ENCODE measurements around the gene TLN1. TPM values are rescaled to one million over a fixed set of nuclear protein-coding genes. Genes with fewer than 3 reads are reported as not detected.

The TLN1 gene
- polyA plus RNA-seq, 4 donors, result 82.1 to 103 (median 88.5) TPM

- peak; percentile 78 to 82 for DNase-seq
- no peaks in the 10 kb centered on the region for H3K27me3 ChIP-seq (ENCODE audit: control insufficient read depth in 3 of 3, insufficient read depth in 3 of 3, low read length in 3 of 3)
- peak overlapping the region; percentile 88 to 99 (median 94) for H3K27ac ChIP-seq (ENCODE audit: low read depth in 1 of 3, low read length in 2 of 3)
- H3K9me3 ChIP-seq (ENCODE audit: control insufficient read depth in 2 of 2, insufficient read depth in 1 of 2, low read depth in 1 of 2, low read length in 1 of 2), result no peaks in the 10 kb centered on the region
- FAIRE-seq, result no peak
- WGBS, 3 donors, result 1 to 4% (median 3%) methylated on average over 17 to 19 of the region's 19 CpGs
- peak overlapping the region; percentile 67 to 99 (median 84) for H3K4me3 ChIP-seq (ENCODE audit: low read depth in 1 of 3, low read length in 3 of 3)
- peaks cover 4 to 48% (median 13%) of the 10 kb centered on the region in 3 donors for H3K36me3 ChIP-seq (ENCODE audit: control insufficient read depth in 3 of 3, insufficient read depth in 2 of 3, low read depth in 1 of 3, low read length in 3 of 3)
- peaks cover 0 to 15% (median 11%) of the 10 kb centered on the region in 3 donors for H3K4me1 ChIP-seq (ENCODE audit: control insufficient read depth in 3 of 3, insufficient read depth in 2 of 3, low read depth in 1 of 3, low read length in 2 of 3)
Observed at GRCh38 chr9:35749515-35750255, 17.7 kb upstream of the TLN1 start.

DNA sequence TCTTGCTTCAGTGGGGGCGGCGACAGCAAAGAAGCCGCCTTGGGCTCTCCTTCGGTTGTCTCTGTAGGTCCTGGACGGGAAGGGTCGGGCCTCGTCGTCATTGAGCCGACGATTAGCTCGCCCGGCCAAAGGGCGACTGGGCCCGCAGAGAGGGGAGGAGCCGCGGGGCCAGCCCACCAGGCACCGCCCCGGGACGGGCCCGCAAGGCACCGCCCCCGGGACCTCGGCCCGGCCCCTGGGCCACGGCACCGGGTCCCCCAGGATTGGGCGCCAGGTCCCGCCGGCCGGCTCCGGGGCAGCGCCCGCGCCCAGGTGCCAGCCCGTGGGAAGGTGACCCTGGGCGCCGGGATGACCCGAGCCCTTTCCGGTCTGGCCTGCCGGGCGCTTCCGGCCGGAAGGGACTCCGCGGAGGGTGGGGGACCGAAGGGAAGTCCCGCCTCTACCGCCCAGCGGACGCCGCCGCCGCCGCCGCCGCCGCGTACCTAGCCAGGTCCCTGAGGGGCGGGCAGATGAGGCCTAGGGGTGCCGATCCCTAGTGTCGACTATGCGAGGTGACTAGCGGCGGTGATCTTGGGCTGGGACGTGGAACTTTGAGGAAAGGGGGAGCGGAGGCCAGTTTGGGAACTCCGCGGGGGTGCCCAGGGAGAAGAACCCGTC is 17.0 kb upstream of the TLN1 start, which contains the start of the genes GBA2 and RGP1:
TSS of gene GBA2 (minus strand) at position 371 of the 657 bp plus-strand sequence. CDS start 524 bp downstream, outside the sequence.
TSS of gene RGP1 (plus strand) at position 430 of the 657 bp plus-strand sequence. CDS start 469 bp downstream, outside the sequence.
- Histone ChIP-seq H3K4me3 (ENCODE audit: low read depth in 1 of 3, low read length in 3 of 3) (peak within 1 kb of the TSS; percentile 67 to 99 (median 84)), H3K36me3 (ENCODE audit: control insufficient read depth in 3 of 3, insufficient read depth in 2 of 3, low read depth in 1 of 3, low read length in 3 of 3) (peaks cover 4 to 48% (median 17%) of the 10 kb centered on the region in 3 donors), H3K4me1 (ENCODE audit: control insufficient read depth in 3 of 3, insufficient read depth in 2 of 3, low read depth in 1 of 3, low read length in 2 of 3) (peaks cover 0 to 15% (median 11%) of the 10 kb centered on the region in 3 donors), H3K27ac (ENCODE audit: low read depth in 1 of 3, low read length in 2 of 3) (peak within 1 kb of the TSS; percentile 88 to 99 (median 94)), H3K27me3 (ENCODE audit: control insufficient read depth in 3 of 3, insufficient read depth in 3 of 3, low read length in 3 of 3) (no peaks in the 10 kb centered on the region), H3K9me3 (ENCODE audit: control insufficient read depth in 2 of 2, insufficient read depth in 1 of 2, low read depth in 1 of 2, low read length in 1 of 2) (no peaks in the 10 kb centered on the region)
- no peak for FAIRE-seq
- 0 to 1% (median 1%) methylated on average over 50 to 69 of the region's 69 CpGs for WGBS, 3 donors
- DNase-seq, result peak; percentile 94 to 96

DNA sequence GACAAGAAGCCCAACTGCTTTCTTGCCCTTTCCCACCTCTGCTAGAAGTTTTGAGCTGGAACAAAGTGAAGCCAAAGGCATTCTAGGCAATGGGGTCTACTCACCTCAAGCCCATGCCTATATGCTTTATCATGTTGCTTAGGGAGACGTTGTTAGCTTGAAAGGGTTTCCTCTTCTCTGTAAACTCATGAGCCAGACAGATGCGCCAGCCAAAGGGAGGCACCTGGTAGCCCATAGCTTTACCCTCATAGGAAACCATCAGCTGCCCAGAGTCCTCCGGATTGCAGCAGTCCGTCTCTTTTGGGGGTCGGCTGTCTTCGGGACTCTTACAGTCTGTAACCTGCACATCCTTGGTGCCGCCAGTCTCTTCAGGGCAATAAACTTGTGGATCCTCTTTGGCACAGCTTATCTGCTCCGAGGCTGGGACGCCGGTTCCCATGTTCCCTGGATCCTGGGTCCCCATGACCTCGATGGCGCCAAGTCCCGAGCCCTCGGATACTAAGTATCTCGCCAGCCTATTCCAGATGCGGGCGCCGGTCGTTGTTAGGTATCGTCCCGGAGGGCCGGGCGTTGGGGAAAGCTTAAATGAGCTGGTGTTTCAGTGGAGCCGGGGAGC is 16.4 kb upstream of the TLN1 start:
- DNase-seq (peak in 1 of 2 donors; percentile 32), FAIRE-seq (no peak)
- Histone ChIP-seq H3K36me3 (ENCODE audit: control insufficient read depth in 3 of 3, insufficient read depth in 2 of 3, low read depth in 1 of 3, low read length in 3 of 3) (peaks cover 8 to 47% (median 14%) of the 10 kb centered on the region in 3 donors), H3K4me1 (ENCODE audit: control insufficient read depth in 3 of 3, insufficient read depth in 2 of 3, low read depth in 1 of 3, low read length in 2 of 3) (peaks cover 0 to 15% (median 11%) of the 10 kb centered on the region in 3 donors), H3K4me3 (ENCODE audit: low read depth in 1 of 3, low read length in 3 of 3) (peak overlapping the region; percentile 67 to 99 (median 84)), H3K27ac (ENCODE audit: low read depth in 1 of 3, low read length in 2 of 3) (peak overlapping the region; percentile 88 to 99 (median 94)), H3K27me3 (ENCODE audit: control insufficient read depth in 3 of 3, insufficient read depth in 3 of 3, low read length in 3 of 3) (no peaks in the 10 kb centered on the region), H3K9me3 (ENCODE audit: control insufficient read depth in 2 of 2, insufficient read depth in 1 of 2, low read depth in 1 of 2, low read length in 1 of 2) (no peaks in the 10 kb centered on the region)
- WGBS, 3 donors, result 0 to 1% (median 0%) methylated on average over 24 of the region's 24 CpGs

- FAIRE-seq, result no peak
- H3K4me1 ChIP-seq (ENCODE audit: control insufficient read depth in 3 of 3, insufficient read depth in 2 of 3, low read depth in 1 of 3, low read length in 2 of 3), result peaks cover 0 to 15% (median 11%) of the 10 kb centered on the region in 3 donors
- H3K9me3 ChIP-seq (ENCODE audit: control insufficient read depth in 2 of 2, insufficient read depth in 1 of 2, low read depth in 1 of 2, low read length in 1 of 2), result no peaks in the 10 kb centered on the region
- peak; percentile 77 to 96 for DNase-seq
- peak overlapping the region; percentile 88 to 99 (median 94) for H3K27ac ChIP-seq (ENCODE audit: low read depth in 1 of 3, low read length in 2 of 3)
- H3K36me3 ChIP-seq (ENCODE audit: control insufficient read depth in 3 of 3, insufficient read depth in 2 of 3, low read depth in 1 of 3, low read length in 3 of 3), result peaks cover 11 to 42% (median 15%) of the 10 kb centered on the region in 3 donors
- peak overlapping the region; percentile 2 to 99 (median 67) for H3K4me3 ChIP-seq (ENCODE audit: low read depth in 1 of 3, low read length in 3 of 3)
- 15 to 47% (median 33%) methylated on average over 3 of the region's 3 CpGs for WGBS, 3 donors
- H3K27me3 ChIP-seq (ENCODE audit: control insufficient read depth in 3 of 3, insufficient read depth in 3 of 3, low read length in 3 of 3), result no peaks in the 10 kb centered on the region
Observed at GRCh38 chr9:35746583-35746982, 14.6 kb upstream of the TLN1 start.

GRCh38 chr9:35745569-35745968 is 13.6 kb upstream of the TLN1 start:
- H3K4me3 ChIP-seq (ENCODE audit: low read depth in 1 of 3, low read length in 3 of 3), result peak overlapping the region in 2 of 3 donors; percentile 67 to 99
- H3K9me3 ChIP-seq (ENCODE audit: control insufficient read depth in 2 of 2, insufficient read depth in 1 of 2, low read depth in 1 of 2, low read length in 1 of 2), result no peaks in the 10 kb centered on the region
- H3K4me1 ChIP-seq (ENCODE audit: control insufficient read depth in 3 of 3, insufficient read depth in 2 of 3, low read depth in 1 of 3, low read length in 2 of 3), result peaks cover 0 to 14% (median 11%) of the 10 kb centered on the region in 3 donors
- FAIRE-seq, result no peak
- peak overlapping the region; percentile 10 to 66 (median 33) for H3K27ac ChIP-seq (ENCODE audit: low read depth in 1 of 3, low read length in 2 of 3)
- no peaks in the 10 kb centered on the region for H3K27me3 ChIP-seq (ENCODE audit: control insufficient read depth in 3 of 3, insufficient read depth in 3 of 3, low read length in 3 of 3)
- 6 to 58% (median 18%) methylated on average over 1 of the region's 1 CpG for WGBS, 3 donors
- DNase-seq, result no peak
- H3K36me3 ChIP-seq (ENCODE audit: control insufficient read depth in 3 of 3, insufficient read depth in 2 of 3, low read depth in 1 of 3, low read length in 3 of 3), result peaks cover 11 to 42% (median 20%) of the 10 kb centered on the region in 3 donors

DNA sequence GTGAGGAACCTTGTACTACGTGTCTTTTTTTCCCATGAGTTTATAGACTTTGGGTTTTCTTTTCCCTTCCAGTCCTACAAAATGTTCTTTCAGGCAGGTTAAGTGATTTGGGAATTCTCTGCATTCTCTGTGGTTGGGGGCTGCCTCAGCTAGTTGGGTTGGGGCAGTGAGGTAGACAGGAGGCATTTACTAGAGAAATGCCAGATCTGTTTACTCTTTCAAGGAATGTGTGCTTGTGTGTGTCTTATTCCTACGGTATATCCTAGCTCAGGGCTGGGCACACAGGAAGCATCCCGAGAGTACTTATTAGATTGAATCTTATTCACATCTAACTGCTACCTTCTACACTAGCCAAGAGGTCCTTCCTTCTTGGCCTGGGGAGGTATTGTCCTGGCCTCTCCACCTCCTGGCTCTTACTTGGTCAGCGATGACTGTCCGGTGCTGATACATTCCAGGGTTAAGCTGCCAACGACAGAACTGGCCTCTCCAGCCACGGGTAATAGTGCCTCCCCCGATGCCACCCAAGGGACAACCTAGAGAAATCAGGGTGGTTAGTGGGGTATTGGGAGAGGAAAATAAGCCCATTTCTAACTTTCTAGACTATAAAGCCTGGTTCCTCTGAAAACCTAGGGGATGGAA is 12.0 kb upstream of the TLN1 start:
- Histone ChIP-seq H3K27ac (ENCODE audit: low read depth in 1 of 3, low read length in 2 of 3) (peak overlapping the region in 1 of 3 donors; percentile 14), H3K27me3 (ENCODE audit: control insufficient read depth in 3 of 3, insufficient read depth in 3 of 3, low read length in 3 of 3) (no peaks in the 10 kb centered on the region), H3K4me1 (ENCODE audit: control insufficient read depth in 3 of 3, insufficient read depth in 2 of 3, low read depth in 1 of 3, low read length in 2 of 3) (peaks cover 0 to 11% (median 7%) of the 10 kb centered on the region in 3 donors), H3K9me3 (ENCODE audit: control insufficient read depth in 2 of 2, insufficient read depth in 1 of 2, low read depth in 1 of 2, low read length in 1 of 2) (no peaks in the 10 kb centered on the region), H3K4me3 (ENCODE audit: low read depth in 1 of 3, low read length in 3 of 3) (no peak overlapping the region), H3K36me3 (ENCODE audit: control insufficient read depth in 3 of 3, insufficient read depth in 2 of 3, low read depth in 1 of 3, low read length in 3 of 3) (peaks cover 17 to 56% (median 33%) of the 10 kb centered on the region in 3 donors)
- FAIRE-seq (no peak), DNase-seq (no peak)
- WGBS, 3 donors, result 83 to 87% (median 87%) methylated on average over 8 of the region's 8 CpGs

DNA sequence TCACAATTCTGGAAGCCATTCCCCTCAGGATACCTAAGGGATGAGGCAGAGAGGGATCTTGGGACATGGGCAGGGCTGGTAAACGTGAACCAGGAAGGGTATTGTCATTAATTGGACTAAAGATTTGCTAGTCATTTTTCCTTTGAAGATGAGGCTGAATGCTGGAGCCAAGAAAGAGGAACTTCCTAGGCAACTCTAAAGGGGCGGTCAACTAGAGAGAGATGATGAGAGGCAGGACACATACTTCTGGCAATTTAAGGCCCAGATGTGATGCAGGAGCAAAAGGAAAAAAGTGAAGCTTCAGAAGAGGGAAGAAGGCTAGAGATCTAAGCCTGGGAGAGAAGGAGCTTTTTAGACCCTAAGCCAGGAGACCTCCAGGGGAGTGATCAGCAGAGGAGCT is 11.5 kb upstream of the TLN1 start:
- Histone ChIP-seq H3K36me3 (ENCODE audit: control insufficient read depth in 3 of 3, insufficient read depth in 2 of 3, low read depth in 1 of 3, low read length in 3 of 3) (peaks cover 19 to 59% (median 38%) of the 10 kb centered on the region in 3 donors), H3K27ac (ENCODE audit: low read depth in 1 of 3, low read length in 2 of 3) (no peak overlapping the region), H3K4me1 (ENCODE audit: control insufficient read depth in 3 of 3, insufficient read depth in 2 of 3, low read depth in 1 of 3, low read length in 2 of 3) (peaks cover 0 to 11% (median 7%) of the 10 kb centered on the region in 3 donors), H3K4me3 (ENCODE audit: low read depth in 1 of 3, low read length in 3 of 3) (no peak overlapping the region), H3K27me3 (ENCODE audit: control insufficient read depth in 3 of 3, insufficient read depth in 3 of 3, low read length in 3 of 3) (no peaks in the 10 kb centered on the region), H3K9me3 (ENCODE audit: control insufficient read depth in 2 of 2, insufficient read depth in 1 of 2, low read depth in 1 of 2, low read length in 1 of 2) (no peaks in the 10 kb centered on the region)
- WGBS, 3 donors, result 56 to 63% (median 62%) methylated on average over 2 of the region's 2 CpGs
- DNase-seq (no peak), FAIRE-seq (no peak)
